Liver (tissue), 9 donors: Measurements from ENCODE around the gene CDH13. TPM values are rescaled to one million over a fixed set of nuclear protein-coding genes. Genes with fewer than 3 reads are reported as not detected.

ENCODE experiments used
- DNase-seq: peaks from one replicate; pipeline ENCODE4 v3.0.0-alpha.2; 2017; ENCODE audit warnings: low spot score
- H3K27ac ChIP-seq, 2 donors: one replicate each; pipeline ENCODE4 v1.7.0; 2013; ENCODE audit warnings: inconsistent platforms in 2 of 2, low read length in 2 of 2, control low read depth in 1 of 2, low read depth in 1 of 2, mild to moderate bottlenecking in 1 of 2
- H3K27me3 ChIP-seq, 4 donors: one replicate each; pipeline versions ENCODE4 v1.6.1 to v1.7.0; 2013; ENCODE audit warnings: low read length in 3 of 4, inconsistent platforms in 1 of 4, mild to moderate bottlenecking in 1 of 4, moderate library complexity in 1 of 4; ENCODE audit not compliant: control insufficient read depth in 4 of 4, insufficient read depth in 4 of 4
- H3K36me3 ChIP-seq, 4 donors: one replicate each; pipeline versions ENCODE4 v1.6.1 to v1.7.0; 2013; ENCODE audit warnings: low read length in 3 of 4, mild to moderate bottlenecking in 3 of 4, low read depth in 1 of 4, moderate library complexity in 1 of 4; ENCODE audit not compliant: control insufficient read depth in 4 of 4, insufficient read depth in 3 of 4
- H3K4me1 ChIP-seq, 4 donors: one replicate each; pipeline versions ENCODE4 v1.6.1 to v1.7.0; 2013; ENCODE audit warnings: low read length in 3 of 4, mild to moderate bottlenecking in 3 of 4, moderate library complexity in 1 of 4; ENCODE audit not compliant: control insufficient read depth in 4 of 4, insufficient read depth in 4 of 4
- H3K4me3 ChIP-seq, 3 donors: one replicate each; pipeline versions ENCODE4 v1.6.1 to v1.7.0; 2013; ENCODE audit warnings: low read length in 3 of 3, control low read depth in 1 of 3, low read depth in 1 of 3, mild to moderate bottlenecking in 1 of 3
- H3K9ac ChIP-seq, 2 donors: one replicate each; pipeline ENCODE4 v1.7.0; 2013; ENCODE audit warnings: low read length in 2 of 2, mild to moderate bottlenecking in 2 of 2, moderate library complexity in 2 of 2, control low read depth in 1 of 2, low read depth in 1 of 2
- H3K9me3 ChIP-seq, 4 donors: one replicate each; pipeline versions ENCODE4 v1.6.1 to v1.7.0; 2013; ENCODE audit warnings: low read length in 3 of 4; ENCODE audit not compliant: control insufficient read depth in 4 of 4
- EGR1 ChIP-seq, 2 donors: IDR thresholded peaks; 2 replicates each; pipeline ENCODE4 v1.6.1; 2016 to 2018; ENCODE audit warnings: antibody characterized with exemption in 2 of 2, low read depth in 2 of 2
- FOXA2 ChIP-seq: IDR thresholded peaks from 2 replicates; pipeline ENCODE4 v1.6.1; 2016; ENCODE audit warnings: antibody characterized with exemption
- GABPA ChIP-seq, 2 donors: IDR thresholded peaks in 1 of 2; conservative IDR thresholded peaks in 1 of 2; 2 replicates each; pipeline ENCODE4 v1.6.1; 2016; ENCODE audit warnings: antibody characterized with exemption in 2 of 2, mild to moderate bottlenecking in 1 of 2, moderate library complexity in 1 of 2
- HNF4A ChIP-seq, 2 donors: conservative IDR thresholded peaks; 2 replicates each; pipeline ENCODE4 v1.6.1; 2016; ENCODE audit warnings: antibody characterized with exemption in 2 of 2, mild to moderate bottlenecking in 2 of 2
- HNF4G ChIP-seq: IDR thresholded peaks from 2 replicates; pipeline ENCODE4 v1.6.1; 2016; ENCODE audit warnings: antibody characterized with exemption
- JUND ChIP-seq, 2 donors: IDR thresholded peaks; 2 replicates each; pipeline ENCODE4 v1.6.1; 2016; ENCODE audit warnings: antibody characterized with exemption in 2 of 2
- NR2F2 ChIP-seq: IDR thresholded peaks from 2 replicates; pipeline ENCODE4 v1.6.1; 2016; ENCODE audit warnings: antibody characterized with exemption
- RAD21 ChIP-seq, 2 donors: IDR thresholded peaks; 2 replicates each; pipeline ENCODE4 v1.6.1; 2016; ENCODE audit warnings: antibody characterized with exemption in 2 of 2, mild to moderate bottlenecking in 2 of 2
- RXRA ChIP-seq, 2 donors: IDR thresholded peaks; 2 replicates each; pipeline ENCODE4 v1.6.1; 2017 to 2018; ENCODE audit warnings: antibody characterized with exemption in 2 of 2, mild to moderate bottlenecking in 1 of 2
- SP1 ChIP-seq: IDR thresholded peaks from 2 replicates; pipeline ENCODE4 v1.6.1; 2018; ENCODE audit warnings: antibody characterized with exemption, mild to moderate bottlenecking
- TAF1 ChIP-seq: conservative IDR thresholded peaks from 2 replicates; pipeline ENCODE4 v1.6.1; 2016; ENCODE audit warnings: antibody characterized with exemption, mild to moderate bottlenecking
- YY1 ChIP-seq: IDR thresholded peaks from 2 replicates; pipeline ENCODE4 v1.6.1; 2016; ENCODE audit warnings: antibody characterized with exemption, mild to moderate bottlenecking
- WGBS: extraction: QIAGEN DNeasy Blood & Tissue Kit; methylation state at CpG from one replicate; pipeline ENCODE4 v1.1.7; 2013; 5-methylcytosine and 5-hydroxymethylcytosine counted together
- polyA plus RNA-seq, 2 donors: library from polyadenylated mRNA; stranded (reverse) in 1 of 2; unstranded in 1 of 2; fragments of 200-250 nt in 1 of 2; fragments of >200 nt in 1 of 2; fragmentation: Nextera tagmentation in 1 of 2; extraction: Ambion mirVana in 1 of 2; gene quantifications; one replicate each; pipeline versions ENCODE4 v1.2.1 to v1.2.3, GENCODE V29; 2013 to 2015
- total RNA-seq, 2 donors: library from RNA; depleted of rRNA; stranded (reverse); fragments of >200 nt; gene quantifications; one replicate each; pipeline ENCODE4 v1.2.3, GENCODE V29; 2014
- TF ChIP-seq, protein P1 (sequence below): IDR thresholded peaks from 2 replicates; pipeline ENCODE4 v1.6.1; 2016; ENCODE audit warnings: antibody characterized with exemption
- TF ChIP-seq, protein P2 (sequence below): IDR thresholded peaks from 2 replicates; pipeline ENCODE4 v1.6.1; 2016; ENCODE audit warnings: antibody characterized with exemption
- TF ChIP-seq, protein P3 (sequence below): fragments of 150-350 bp; IDR thresholded peaks from 2 replicates; pipeline ENCODE4 v1.5.1; 2017; ENCODE audit warnings: improper control_type of control experiment, low read depth, low read length; ENCODE audit not compliant: missing input control
- TF ChIP-seq, protein P4 (sequence below): IDR thresholded peaks from 2 replicates; pipeline ENCODE4 v1.6.1; 2016; ENCODE audit warnings: antibody characterized with exemption
- TF ChIP-seq, protein P5 (sequence below): IDR thresholded peaks from 2 replicates; pipeline ENCODE4 v1.6.1; 2016; ENCODE audit warnings: antibody characterized with exemption, mild to moderate bottlenecking
- donor health status: healthy.
- donor health status: healthy.
- donor health status: healthy.
- donor health status: healthy.
- donor health status: healthy.

Gene CDH13
- total and polyA plus RNA-seq, 4 donors, result 0.21 to 1.5 (median 0.58) TPM

DNA sequence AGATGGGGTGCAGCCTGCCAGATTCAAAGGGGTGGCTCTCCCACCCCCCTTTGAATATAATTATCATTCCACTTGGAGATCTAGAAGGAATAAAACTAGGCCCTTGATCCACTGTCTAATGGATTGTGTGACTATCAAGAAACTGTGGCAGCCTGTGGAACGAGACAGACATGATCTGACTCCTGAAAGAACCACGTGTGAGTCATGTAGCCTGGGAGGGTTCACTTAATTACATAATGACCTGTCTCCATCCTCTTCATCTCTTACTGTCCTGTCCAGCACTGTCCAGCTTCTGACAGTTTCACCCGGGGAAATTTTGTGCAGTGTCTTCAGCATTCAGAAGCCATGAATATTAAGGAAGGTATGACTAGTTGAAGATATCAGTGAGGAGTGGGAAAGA lies 43.3 kb upstream of the CDH13 start:
- no peaks in the 10 kb centered on the region for H3K27me3 ChIP-seq
- no peaks in the 10 kb centered on the region for H3K4me1 ChIP-seq
- no peaks in the 10 kb centered on the region for H3K9me3 ChIP-seq
- 72% methylated on average over 3 of the region's 3 CpGs for WGBS
- H3K36me3 ChIP-seq, result no peaks in the 10 kb centered on the region
- TF ChIP-seq TAF1 (no peak), FOXA2 (no peak), NR2F2 (no peak), RAD21 (IDR thresholded peaks at IDR 0.05) (no peak), HNF4G (no peak), SP1 (no peak), EGR1 (IDR thresholded peaks at IDR 0.05; ENCODE audit: low read depth in 2 of 2) (no peak), GABPA (IDR thresholded peaks at IDR 0.05 in 1 of 2, conservative IDR thresholded peaks at IDR 0.05 in 1 of 2) (no peak)
- TF ChIP-seq, protein P1, sequence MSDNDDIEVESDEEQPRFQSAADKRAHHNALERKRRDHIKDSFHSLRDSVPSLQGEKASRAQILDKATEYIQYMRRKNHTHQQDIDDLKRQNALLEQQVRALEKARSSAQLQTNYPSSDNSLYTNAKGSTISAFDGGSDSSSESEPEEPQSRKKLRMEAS, result no peak
- no peak overlapping the region for H3K27ac ChIP-seq
- H3K9ac ChIP-seq, result no peak overlapping the region
- no peak overlapping the region for H3K4me3 ChIP-seq
- DNase-seq, result no peak

DNA sequence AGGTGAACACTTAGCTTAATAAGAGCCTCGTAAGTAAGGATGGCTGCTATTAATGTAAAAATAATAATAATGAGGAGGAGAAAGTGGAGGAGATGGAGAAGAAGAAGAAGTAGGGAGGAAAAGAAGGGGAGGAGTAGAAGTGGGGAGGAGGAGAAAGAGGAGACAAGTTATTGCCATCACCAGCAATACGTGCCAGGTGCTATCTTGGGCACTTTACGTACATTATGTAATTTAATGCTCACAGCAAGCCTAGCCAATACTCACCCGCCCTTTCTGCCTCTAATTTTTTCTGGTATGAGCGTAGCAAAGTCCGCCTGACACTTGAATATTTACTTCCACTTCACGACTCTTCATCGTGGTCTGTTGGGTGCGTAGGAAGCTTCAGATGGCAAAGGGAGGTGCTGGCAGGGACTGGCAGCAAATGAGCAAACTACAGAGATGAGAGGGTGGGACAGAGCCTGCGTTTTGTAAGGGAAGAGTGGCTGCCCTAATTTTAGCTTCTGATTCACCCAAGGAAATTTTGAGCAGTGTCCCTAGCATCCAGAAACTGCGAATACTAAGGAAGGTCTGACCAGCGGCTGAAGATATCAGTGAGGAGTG lies 42.1 kb upstream of the CDH13 start:
- no peak for DNase-seq
- Histone ChIP-seq H3K27ac (no peak overlapping the region), H3K4me3 (no peak overlapping the region), H3K4me1 (no peaks in the 10 kb centered on the region), H3K9ac (no peak overlapping the region), H3K9me3 (no peaks in the 10 kb centered on the region), H3K36me3 (no peaks in the 10 kb centered on the region), H3K27me3 (no peaks in the 10 kb centered on the region)
- TF ChIP-seq, protein P1, result no peak
- TF ChIP-seq HNF4A (conservative IDR thresholded peaks at IDR 0.05) (no peak), SP1 (no peak), FOXA2 (no peak), TAF1 (no peak), RXRA (IDR thresholded peaks at IDR 0.05) (no peak)
- TF ChIP-seq, protein P2, sequence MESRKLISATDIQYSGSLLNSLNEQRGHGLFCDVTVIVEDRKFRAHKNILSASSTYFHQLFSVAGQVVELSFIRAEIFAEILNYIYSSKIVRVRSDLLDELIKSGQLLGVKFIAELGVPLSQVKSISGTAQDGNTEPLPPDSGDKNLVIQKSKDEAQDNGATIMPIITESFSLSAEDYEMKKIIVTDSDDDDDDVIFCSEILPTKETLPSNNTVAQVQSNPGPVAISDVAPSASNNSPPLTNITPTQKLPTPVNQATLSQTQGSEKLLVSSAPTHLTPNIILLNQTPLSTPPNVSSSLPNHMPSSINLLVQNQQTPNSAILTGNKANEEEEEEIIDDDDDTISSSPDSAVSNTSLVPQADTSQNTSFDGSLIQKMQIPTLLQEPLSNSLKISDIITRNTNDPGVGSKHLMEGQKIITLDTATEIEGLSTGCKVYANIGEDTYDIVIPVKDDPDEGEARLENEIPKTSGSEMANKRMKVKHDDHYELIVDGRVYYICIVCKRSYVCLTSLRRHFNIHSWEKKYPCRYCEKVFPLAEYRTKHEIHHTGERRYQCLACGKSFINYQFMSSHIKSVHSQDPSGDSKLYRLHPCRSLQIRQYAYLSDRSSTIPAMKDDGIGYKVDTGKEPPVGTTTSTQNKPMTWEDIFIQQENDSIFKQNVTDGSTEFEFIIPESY, result no peak
- TF ChIP-seq, protein P3, sequence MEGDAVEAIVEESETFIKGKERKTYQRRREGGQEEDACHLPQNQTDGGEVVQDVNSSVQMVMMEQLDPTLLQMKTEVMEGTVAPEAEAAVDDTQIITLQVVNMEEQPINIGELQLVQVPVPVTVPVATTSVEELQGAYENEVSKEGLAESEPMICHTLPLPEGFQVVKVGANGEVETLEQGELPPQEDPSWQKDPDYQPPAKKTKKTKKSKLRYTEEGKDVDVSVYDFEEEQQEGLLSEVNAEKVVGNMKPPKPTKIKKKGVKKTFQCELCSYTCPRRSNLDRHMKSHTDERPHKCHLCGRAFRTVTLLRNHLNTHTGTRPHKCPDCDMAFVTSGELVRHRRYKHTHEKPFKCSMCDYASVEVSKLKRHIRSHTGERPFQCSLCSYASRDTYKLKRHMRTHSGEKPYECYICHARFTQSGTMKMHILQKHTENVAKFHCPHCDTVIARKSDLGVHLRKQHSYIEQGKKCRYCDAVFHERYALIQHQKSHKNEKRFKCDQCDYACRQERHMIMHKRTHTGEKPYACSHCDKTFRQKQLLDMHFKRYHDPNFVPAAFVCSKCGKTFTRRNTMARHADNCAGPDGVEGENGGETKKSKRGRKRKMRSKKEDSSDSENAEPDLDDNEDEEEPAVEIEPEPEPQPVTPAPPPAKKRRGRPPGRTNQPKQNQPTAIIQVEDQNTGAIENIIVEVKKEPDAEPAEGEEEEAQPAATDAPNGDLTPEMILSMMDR, result no peak
- WGBS, result 77% methylated on average over 12 of the region's 12 CpGs

DNA sequence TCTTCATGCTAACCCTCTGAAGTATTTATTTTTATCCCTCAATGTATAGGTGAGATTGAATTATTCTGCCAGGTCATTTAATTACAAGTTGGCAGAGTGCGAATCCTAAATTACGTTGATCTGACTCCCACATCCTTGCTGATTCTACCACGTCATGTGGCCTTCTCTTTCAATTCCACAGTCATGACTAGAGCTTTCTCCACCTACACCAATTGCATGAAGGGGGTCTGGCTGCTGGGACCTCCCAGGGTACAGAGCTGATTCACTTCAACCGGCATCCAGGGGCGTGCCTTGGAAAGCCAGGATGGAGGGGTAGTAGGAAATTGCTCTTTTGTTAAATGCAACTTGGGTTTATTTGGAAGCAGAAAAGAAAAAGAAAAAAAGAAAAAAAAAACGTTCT lies 41.1 kb upstream of the CDH13 start:
- H3K27me3 ChIP-seq, result no peaks in the 10 kb centered on the region
- H3K9ac ChIP-seq, result no peak overlapping the region
- no peaks in the 10 kb centered on the region for H3K4me1 ChIP-seq
- 81% methylated on average over 6 of the region's 6 CpGs for WGBS
- no peak overlapping the region for H3K27ac ChIP-seq
- H3K9me3 ChIP-seq, result no peaks in the 10 kb centered on the region
- H3K4me3 ChIP-seq, result no peak overlapping the region
- no peak for DNase-seq
- H3K36me3 ChIP-seq, result no peaks in the 10 kb centered on the region
- TF ChIP-seq RAD21 (IDR thresholded peaks at IDR 0.05) (no peak), YY1 (no peak), HNF4G (no peak), RXRA (IDR thresholded peaks at IDR 0.05) (no peak), JUND (IDR thresholded peaks at IDR 0.05) (no peak)
- TF ChIP-seq, protein P1, result no peak
- TF ChIP-seq, protein P3, result no peak
- TF ChIP-seq, protein P4, sequence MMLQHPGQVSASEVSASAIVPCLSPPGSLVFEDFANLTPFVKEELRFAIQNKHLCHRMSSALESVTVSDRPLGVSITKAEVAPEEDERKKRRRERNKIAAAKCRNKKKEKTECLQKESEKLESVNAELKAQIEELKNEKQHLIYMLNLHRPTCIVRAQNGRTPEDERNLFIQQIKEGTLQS, result no peak
- TF ChIP-seq, protein P5, sequence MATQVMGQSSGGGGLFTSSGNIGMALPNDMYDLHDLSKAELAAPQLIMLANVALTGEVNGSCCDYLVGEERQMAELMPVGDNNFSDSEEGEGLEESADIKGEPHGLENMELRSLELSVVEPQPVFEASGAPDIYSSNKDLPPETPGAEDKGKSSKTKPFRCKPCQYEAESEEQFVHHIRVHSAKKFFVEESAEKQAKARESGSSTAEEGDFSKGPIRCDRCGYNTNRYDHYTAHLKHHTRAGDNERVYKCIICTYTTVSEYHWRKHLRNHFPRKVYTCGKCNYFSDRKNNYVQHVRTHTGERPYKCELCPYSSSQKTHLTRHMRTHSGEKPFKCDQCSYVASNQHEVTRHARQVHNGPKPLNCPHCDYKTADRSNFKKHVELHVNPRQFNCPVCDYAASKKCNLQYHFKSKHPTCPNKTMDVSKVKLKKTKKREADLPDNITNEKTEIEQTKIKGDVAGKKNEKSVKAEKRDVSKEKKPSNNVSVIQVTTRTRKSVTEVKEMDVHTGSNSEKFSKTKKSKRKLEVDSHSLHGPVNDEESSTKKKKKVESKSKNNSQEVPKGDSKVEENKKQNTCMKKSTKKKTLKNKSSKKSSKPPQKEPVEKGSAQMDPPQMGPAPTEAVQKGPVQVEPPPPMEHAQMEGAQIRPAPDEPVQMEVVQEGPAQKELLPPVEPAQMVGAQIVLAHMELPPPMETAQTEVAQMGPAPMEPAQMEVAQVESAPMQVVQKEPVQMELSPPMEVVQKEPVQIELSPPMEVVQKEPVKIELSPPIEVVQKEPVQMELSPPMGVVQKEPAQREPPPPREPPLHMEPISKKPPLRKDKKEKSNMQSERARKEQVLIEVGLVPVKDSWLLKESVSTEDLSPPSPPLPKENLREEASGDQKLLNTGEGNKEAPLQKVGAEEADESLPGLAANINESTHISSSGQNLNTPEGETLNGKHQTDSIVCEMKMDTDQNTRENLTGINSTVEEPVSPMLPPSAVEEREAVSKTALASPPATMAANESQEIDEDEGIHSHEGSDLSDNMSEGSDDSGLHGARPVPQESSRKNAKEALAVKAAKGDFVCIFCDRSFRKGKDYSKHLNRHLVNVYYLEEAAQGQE, result no peak
